ENCODE results near the gene CFC1B.
"Not testable (repeated sequence)": the region's sequence is repeated elsewhere in the genome, so short reads cannot be mapped to it uniquely, and the experiment has no call there.

Gene CFC1B

DNA sequence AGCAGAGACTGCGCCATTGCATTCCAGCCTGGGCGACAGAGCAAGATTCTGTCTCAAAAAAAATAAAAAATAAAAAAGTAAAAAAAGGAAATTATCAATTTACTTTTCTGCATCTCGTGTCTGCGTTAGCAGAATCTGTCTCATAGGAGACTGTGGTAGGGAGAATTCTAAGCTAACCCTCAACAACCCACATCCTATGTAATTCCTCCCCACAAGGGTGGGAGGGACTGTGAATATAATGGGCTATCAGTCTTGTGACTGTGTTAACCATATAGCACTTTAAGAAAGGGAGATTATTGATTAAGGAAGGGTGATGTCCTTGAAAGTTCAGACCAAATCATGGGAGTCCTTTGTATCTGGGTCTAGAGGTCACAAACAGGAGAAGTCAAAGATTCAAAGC lies 45.1 kb downstream of the CFC1B start:
- not testable (repeated sequence) for DNase-seq (ENCODE audit: low read depth)

DNA sequence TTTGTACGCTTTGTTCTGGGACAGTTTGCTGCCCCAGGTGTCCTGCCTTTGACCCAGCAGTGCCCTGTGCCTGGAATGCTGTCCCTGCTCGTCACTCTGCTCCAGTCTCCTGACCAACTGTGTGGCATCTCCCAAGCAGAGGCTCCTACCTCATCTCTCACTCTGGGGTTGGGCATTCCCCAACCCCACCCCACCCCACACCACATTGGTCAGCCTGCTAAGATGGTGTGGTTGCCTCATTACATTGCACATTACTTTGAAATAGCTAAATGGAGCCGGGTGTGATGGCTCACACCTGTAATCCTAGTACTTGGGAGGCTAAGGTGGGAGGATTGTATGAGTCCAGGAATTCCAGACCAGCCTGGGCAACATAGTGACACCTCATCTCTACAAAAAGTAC lies 50.9 kb downstream of the CFC1B start:
- DNase-seq (ENCODE audit: low read depth): not testable (repeated sequence)

DNA sequence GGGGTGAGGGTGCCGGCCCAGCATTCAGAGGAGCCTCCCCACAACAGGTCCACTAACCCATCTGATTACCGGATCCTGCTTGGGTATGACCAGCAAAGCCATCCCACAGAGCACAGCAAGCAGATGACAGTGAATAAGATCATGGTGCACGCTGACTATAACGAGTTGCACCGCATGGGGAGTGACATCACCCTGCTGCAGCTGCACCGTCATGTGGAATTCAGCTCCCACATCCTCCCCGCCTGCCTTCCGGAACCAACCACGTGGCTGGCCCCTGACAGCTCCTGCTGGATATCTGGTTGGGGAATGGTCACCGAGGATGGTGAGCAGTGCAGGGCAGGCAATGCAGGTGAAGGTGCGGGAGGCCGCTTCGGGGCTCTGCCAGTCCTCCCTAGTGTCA lies 53.2 kb downstream of the CFC1B start:
- not testable (repeated sequence) for DNase-seq (ENCODE audit: low read depth)

DNA sequence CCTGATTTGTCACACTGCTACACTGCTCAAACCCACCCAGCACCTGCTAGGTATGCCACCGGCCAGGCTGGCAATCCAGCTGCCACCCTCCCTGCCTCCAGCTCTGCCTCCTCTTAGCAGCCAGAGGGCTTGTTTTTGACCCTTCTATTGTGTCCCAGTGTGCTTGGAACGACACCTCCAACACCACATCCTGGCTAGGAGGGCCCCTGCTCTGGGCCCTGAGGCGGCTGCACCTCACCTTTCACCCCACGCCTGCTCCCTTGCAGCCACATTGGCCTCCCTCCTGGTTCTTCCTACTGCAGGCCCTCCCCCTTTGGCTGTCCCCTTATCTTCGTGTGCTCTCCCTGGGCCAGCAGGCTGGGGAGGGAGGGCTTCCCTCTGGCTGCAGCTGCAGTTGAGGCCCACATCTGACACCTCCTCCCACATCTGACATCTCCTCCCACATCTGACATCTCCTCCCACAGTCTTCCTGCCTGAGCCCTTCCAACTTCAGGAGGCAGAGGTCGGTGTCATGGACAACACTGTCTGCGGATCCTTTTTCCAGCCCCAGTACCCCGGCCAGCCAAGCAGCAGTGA lies 55.3 kb downstream of the CFC1B start:
- DNase-seq (ENCODE audit: low read depth): not testable (repeated sequence)

DNA sequence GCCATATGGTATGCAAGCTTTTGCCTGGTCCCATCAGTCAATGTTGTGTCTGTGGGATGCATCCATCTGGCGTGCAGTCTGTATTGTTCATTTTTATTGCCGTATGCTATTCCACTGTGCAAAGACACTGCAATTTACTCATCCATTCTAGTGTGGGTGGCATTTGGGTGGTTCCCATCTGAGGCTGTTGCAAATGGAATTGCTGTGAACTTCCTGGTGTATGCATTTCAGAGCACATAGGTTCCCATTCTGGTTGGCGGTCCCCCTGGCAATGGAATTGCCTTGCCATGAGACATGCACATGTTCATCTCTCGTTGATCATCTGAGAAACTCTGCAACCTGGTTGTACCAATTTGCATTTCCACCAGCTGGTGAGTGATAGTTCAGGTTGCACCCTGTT lies 56.5 kb downstream of the CFC1B start:
- not testable (repeated sequence) for DNase-seq (ENCODE audit: low read depth)

Data from activated T-helper 9 cell treated with anti-CD3 and anti-CD28 coated beads, Interleukin-2, amount 50 U/mL, for 16 hours (primary cell).